ENCODE measurements around the gene AVEN. TPM values are rescaled to one million over a fixed set of nuclear protein-coding genes. Genes with fewer than 3 reads are reported as not detected.

The AVEN gene
- total and polyA plus RNA-seq, 2 of the 13 experiments (the other 11 are each of a cell fraction or from before 2014, with no cell fraction given), result 4.4 to 17.5 TPM

DNA sequence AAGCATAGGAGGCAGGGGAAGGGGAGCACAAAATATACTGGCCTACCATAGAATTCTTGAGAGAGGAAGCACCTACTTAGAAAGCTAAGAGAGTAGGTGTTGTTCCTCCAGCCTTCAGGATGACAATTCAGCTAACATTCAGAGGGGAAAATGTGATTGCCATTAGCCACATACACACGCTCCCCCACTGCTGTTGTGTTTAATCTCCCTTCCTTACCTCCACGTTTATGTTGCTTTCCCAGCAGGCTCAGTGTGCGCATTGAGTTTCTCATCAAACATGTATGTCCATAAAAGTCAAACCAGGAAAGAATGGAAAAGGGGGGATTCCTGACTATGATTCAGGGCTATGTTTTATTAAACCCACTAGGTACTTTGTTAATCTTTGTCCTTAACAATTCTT is 215.9 kb downstream of the AVEN start:
- Histone ChIP-seq H3K27me3 (ENCODE audit: control insufficient read depth in 1 of 2, insufficient read depth in 2 of 2, low read length in 2 of 2) (peaks cover 0 to 4% of the 10 kb centered on the region in 2 experiments; a peak in 1 of 5 replicates), H3K9me3 (ENCODE audit: low read length) (no peaks in the 10 kb centered on the region), H3K4me1 (ENCODE audit: insufficient read depth, low read length) (no peaks in the 10 kb centered on the region), H3K79me2 (ENCODE audit: insufficient read depth, low read length) (no peaks in the 10 kb centered on the region), H3K9ac (ENCODE audit: insufficient read depth, low read depth, low read length) (no peak overlapping the region), H4K20me1 (ENCODE audit: insufficient read depth, low read length) (no peaks in the 10 kb centered on the region), H3K4me2 (ENCODE audit: low read depth, low read length) (no peak overlapping the region), H2AFZ (ENCODE audit: low read length) (no peak overlapping the region), H3K27ac (ENCODE audit: extremely low read length, insufficient read depth, low read length) (no peak overlapping the region), H3K4me3 (replicated peaks in 1 of 3; ENCODE audit: insufficient read depth in 1 of 3, low read depth in 2 of 3, low read length in 3 of 3) (no peak overlapping the region), H3K36me3 (replicated peaks in 1 of 2; ENCODE audit: control insufficient read depth in 1 of 2, insufficient read depth in 2 of 2, low read length in 2 of 2) (no peaks in the 10 kb centered on the region)
- POLR2A ChIA-PET, result no interaction called here
- in situ Hi-C loops (cut with HindIII; ENCODE audit: extremely low pct_ligation_motif_present, low pct_unique_long_range_greater_than_20kb) (no loop called here), intact Hi-C loops (cut with micrococcal nuclease; ENCODE audit: unreplicated experiment) (no loop called here)
- no TSS peak for BruUV-seq (replicated peaks)
- no peak for ATAC-seq
- CTCF ChIA-PET (ENCODE audit: low intra/inter-chr PET ratio, low total read pairs), result no interaction called here
- FAIRE-seq, result no peak
- TF ChIP-seq ZNF160 (CRISPR knock-in tag; IDR thresholded peaks at IDR 0.05), result no peak
- TF ChIP-seq HOXD1 (CRISPR knock-in tag; IDR thresholded peaks at IDR 0.05), result no peak
- TF ChIP-seq, protein P1, sequence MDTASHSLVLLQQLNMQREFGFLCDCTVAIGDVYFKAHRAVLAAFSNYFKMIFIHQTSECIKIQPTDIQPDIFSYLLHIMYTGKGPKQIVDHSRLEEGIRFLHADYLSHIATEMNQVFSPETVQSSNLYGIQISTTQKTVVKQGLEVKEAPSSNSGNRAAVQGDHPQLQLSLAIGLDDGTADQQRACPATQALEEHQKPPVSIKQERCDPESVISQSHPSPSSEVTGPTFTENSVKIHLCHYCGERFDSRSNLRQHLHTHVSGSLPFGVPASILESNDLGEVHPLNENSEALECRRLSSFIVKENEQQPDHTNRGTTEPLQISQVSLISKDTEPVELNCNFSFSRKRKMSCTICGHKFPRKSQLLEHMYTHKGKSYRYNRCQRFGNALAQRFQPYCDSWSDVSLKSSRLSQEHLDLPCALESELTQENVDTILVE (CRISPR knock-in tag; IDR thresholded peaks at IDR 0.05), result no peak
- no peak for TF ChIP-seq ATF1 (CRISPR knock-in tag; IDR thresholded peaks at IDR 0.05)
- no peak for TF ChIP-seq ZNF546 (CRISPR knock-in tag; conservative IDR thresholded peaks at IDR 0.05)
- TF ChIP-seq, protein P2, sequence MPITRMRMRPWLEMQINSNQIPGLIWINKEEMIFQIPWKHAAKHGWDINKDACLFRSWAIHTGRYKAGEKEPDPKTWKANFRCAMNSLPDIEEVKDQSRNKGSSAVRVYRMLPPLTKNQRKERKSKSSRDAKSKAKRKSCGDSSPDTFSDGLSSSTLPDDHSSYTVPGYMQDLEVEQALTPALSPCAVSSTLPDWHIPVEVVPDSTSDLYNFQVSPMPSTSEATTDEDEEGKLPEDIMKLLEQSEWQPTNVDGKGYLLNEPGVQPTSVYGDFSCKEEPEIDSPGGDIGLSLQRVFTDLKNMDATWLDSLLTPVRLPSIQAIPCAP (CRISPR knock-in tag; IDR thresholded peaks at IDR 0.05; ENCODE audit: low read depth), result no peak
- TF ChIP-seq, protein P3, sequence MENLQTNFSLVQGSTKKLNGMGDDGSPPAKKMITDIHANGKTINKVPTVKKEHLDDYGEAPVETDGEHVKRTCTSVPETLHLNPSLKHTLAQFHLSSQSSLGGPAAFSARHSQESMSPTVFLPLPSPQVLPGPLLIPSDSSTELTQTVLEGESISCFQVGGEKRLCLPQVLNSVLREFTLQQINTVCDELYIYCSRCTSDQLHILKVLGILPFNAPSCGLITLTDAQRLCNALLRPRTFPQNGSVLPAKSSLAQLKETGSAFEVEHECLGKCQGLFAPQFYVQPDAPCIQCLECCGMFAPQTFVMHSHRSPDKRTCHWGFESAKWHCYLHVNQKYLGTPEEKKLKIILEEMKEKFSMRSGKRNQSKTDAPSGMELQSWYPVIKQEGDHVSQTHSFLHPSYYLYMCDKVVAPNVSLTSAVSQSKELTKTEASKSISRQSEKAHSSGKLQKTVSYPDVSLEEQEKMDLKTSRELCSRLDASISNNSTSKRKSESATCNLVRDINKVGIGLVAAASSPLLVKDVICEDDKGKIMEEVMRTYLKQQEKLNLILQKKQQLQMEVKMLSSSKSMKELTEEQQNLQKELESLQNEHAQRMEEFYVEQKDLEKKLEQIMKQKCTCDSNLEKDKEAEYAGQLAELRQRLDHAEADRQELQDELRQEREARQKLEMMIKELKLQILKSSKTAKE (CRISPR knock-in tag; IDR thresholded peaks at IDR 0.05; ENCODE audit: borderline replicate concordance), result no peak
- no peak for TF ChIP-seq MEIS2 (CRISPR knock-in tag; IDR thresholded peaks at IDR 0.05)
- TF ChIP-seq, protein P4, sequence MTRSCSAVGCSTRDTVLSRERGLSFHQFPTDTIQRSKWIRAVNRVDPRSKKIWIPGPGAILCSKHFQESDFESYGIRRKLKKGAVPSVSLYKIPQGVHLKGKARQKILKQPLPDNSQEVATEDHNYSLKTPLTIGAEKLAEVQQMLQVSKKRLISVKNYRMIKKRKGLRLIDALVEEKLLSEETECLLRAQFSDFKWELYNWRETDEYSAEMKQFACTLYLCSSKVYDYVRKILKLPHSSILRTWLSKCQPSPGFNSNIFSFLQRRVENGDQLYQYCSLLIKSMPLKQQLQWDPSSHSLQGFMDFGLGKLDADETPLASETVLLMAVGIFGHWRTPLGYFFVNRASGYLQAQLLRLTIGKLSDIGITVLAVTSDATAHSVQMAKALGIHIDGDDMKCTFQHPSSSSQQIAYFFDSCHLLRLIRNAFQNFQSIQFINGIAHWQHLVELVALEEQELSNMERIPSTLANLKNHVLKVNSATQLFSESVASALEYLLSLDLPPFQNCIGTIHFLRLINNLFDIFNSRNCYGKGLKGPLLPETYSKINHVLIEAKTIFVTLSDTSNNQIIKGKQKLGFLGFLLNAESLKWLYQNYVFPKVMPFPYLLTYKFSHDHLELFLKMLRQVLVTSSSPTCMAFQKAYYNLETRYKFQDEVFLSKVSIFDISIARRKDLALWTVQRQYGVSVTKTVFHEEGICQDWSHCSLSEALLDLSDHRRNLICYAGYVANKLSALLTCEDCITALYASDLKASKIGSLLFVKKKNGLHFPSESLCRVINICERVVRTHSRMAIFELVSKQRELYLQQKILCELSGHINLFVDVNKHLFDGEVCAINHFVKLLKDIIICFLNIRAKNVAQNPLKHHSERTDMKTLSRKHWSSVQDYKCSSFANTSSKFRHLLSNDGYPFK (CRISPR knock-in tag; IDR thresholded peaks at IDR 0.05; ENCODE audit: borderline replicate concordance), result no peak
- no peak for TF ChIP-seq ZNF737 (CRISPR knock-in tag; IDR thresholded peaks at IDR 0.05; ENCODE audit: borderline replicate concordance)
- TF ChIP-seq PHF8 (CRISPR knock-in tag; IDR thresholded peaks at IDR 0.05), result no peak
- TF ChIP-seq MAFF (IDR thresholded peaks at IDR 0.05; ENCODE audit: low read depth, low read length), result no peak
- WGBS (ENCODE audit: low lambda C conversion rate), result 30% methylated on average over 3 of the region's 3 CpGs
- DNase-seq (ENCODE audit: low spot score), result no peak

All from HepG2 (cell line).